ENCODE results near the gene LHPP. TPM values are rescaled to one million over a fixed set of nuclear protein-coding genes. Genes with fewer than 3 reads are reported as not detected.

The LHPP gene, protein sequence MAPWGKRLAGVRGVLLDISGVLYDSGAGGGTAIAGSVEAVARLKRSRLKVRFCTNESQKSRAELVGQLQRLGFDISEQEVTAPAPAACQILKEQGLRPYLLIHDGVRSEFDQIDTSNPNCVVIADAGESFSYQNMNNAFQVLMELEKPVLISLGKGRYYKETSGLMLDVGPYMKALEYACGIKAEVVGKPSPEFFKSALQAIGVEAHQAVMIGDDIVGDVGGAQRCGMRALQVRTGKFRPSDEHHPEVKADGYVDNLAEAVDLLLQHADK
- total RNA-seq = 10 to 100 TPM in 1 of 2 donors, 1 to 10 TPM in 1; 7.4 to 10.6 TPM

DNA sequence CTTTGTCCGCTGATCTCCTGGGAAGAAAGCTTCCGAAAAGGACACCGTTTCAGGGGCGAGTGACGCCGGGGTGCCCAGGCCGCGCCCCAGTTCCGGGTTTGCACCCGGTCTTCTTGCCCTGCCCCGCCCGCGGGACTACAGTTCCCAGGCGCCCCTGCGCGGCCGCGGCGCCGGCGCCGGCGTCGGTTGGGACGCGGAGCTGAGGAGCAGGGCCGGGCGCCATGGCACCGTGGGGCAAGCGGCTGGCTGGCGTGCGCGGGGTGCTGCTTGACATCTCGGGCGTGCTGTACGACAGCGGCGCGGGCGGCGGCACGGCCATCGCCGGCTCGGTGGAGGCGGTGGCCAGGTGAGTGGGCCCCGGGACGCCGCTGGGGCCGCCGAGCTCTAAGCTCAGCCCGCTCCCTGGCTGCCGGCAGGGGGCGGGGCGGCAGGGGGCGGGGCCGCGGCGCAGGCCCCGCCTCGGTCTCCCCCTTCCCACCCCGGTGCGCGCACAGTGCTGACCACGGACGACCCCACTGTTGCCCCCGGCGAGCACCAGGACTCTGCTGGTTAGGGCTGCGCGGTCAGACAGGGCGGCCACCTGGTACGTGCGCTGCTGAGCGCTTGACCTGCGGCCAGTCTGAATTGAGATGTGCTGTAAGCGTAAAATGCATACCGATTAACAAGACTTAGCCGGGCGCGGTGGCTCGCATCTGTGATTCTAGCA is at the start of gene LHPP:
Gene LHPP (plus strand): TSS at position 182 of the 706 bp plus-strand sequence. CDS start 40 bp downstream, at position 222.
- peaks cover 26% of the 10 kb centered on the region for H3K4me1 Mint-ChIP-seq

DNA sequence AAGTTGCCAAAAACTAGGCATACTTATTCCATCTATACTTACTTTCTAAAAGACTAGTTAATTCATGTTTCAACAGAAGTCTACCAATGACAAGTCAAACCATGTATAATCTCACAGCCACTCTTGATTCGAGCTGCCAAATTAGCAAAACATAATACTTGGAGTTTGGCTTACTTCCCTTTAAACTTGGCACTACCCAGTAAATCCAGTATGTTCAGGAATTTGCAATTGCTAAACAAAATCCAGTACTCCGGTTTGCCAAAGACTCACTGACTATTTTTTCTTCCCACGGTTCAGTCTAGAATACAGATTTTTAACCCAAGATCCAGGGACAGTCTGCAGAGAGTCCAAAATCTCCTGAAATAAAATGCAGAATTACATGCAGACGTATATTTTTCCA is 47.5 kb upstream of the LHPP start:
- Mint-ChIP-seq H3K9me3 (no peaks in the 10 kb centered on the region), H3K27ac (no peak overlapping the region), H3K36me3 (ENCODE audit: low read depth) (peaks cover 20% of the 10 kb centered on the region), H3K27me3 (no peaks in the 10 kb centered on the region), H3K4me1 (no peaks in the 10 kb centered on the region), H3K4me3 (no peak overlapping the region)
- ATAC-seq (replicated peaks) = no peak

More for the DNA sequence above, at the start of gene LHPP:
- Mint-ChIP-seq H3K27ac (peak within 1 kb of the TSS; percentile 82), H3K9me3 (peaks cover 4% of the 10 kb centered on the region), H3K4me3 (peak within 1 kb of the TSS; percentile 78), H3K36me3 (ENCODE audit: low read depth) (no peaks in the 10 kb centered on the region), H3K27me3 (peaks cover 6% of the 10 kb centered on the region)
- peak; percentile 99 for ATAC-seq (replicated peaks)

DNA sequence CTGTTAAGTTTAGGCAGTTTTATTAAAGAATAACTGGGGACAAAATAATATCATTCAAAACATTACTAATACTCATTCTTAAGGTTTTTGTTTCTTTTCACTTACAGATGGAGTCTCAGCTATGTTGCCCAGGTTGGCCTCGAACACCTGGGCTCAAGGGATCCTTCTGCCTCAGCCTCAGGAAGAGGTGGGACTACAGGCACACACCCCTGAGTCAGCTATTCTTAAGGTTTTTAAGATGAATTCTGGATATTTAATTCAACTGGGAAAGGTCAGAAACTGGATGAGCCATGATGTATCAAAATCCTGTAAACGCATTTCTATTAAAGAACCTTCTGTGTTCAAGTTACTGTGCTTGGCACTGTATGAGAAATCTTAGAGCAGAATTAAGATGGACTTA is 46.4 kb upstream of the LHPP start:
- Mint-ChIP-seq H3K9me3 (no peaks in the 10 kb centered on the region), H3K36me3 (ENCODE audit: low read depth) (peaks cover 11% of the 10 kb centered on the region), H3K27me3 (no peaks in the 10 kb centered on the region), H3K27ac (no peak overlapping the region), H3K4me1 (peaks cover 4% of the 10 kb centered on the region), H3K4me3 (no peak overlapping the region)
- no peak for ATAC-seq (replicated peaks)

DNA sequence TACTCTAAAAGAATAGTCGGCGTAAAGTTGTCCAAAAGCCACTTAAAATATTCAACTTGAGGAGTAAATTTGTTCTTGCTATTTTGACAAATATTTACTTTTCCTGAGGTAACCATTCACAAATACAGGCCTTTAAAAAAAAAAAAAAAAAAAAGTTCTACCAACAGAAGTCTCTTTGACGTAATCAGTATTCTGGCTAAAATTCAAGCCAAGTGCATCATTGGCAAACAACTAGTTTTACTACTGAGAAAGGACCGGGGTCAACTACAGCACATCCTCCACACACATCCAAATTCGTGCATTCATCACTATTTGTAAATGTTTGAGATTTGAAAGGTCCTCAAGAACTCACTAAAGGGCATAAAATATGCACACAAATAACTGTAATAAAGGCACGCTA is 44.9 kb upstream of the LHPP start:
- no peak for ATAC-seq (replicated peaks)
- peaks cover 4% of the 10 kb centered on the region for H3K4me1 Mint-ChIP-seq
- no peaks in the 10 kb centered on the region for H3K9me3 Mint-ChIP-seq
- H3K27ac Mint-ChIP-seq = no peak overlapping the region
- peak overlapping the region; percentile 83 for H3K4me3 Mint-ChIP-seq
- H3K27me3 Mint-ChIP-seq = no peaks in the 10 kb centered on the region
- no peaks in the 10 kb centered on the region for H3K36me3 Mint-ChIP-seq (ENCODE audit: low read depth)

DNA sequence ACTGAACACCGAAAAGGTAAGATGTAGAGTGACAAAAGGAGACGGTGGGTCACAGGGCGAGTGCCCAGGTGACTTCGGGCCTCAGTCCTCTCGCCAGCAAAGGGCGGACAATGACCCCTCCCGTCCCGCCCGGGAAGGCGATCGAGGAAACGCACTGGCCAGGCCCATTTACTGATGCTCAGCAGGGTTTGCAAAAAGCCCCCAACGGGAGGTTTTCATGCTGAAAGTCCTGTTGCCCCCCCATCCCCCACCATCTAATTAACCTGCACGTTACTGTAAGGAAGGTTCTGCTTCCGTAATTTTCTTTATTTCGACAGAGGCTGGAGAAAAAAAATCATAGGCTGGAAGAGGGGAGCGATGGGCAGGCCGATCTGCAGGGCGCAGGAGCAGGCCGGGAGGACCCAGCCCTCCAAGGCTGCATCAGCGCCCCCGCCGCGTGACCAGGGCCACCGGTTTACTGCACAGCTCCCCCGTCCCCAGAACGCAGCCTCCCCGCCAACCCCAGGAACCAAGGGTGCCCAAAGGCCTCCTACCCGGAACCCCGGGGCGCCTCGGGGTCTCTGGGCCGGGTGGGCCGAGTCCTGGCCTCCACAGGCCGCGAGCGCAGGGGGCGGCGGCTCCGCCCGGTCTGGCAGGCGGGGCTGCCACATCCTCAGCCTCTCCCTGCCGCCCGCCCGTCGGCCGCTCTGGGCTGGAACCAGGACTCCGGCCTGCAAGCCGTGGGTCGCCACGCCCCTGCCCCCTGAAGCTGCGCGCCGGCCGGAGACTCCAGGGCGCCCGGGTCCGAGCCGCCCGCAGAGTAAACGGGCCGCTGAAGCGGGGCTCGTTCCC is 43.5 kb upstream of the LHPP start:
- no peaks in the 10 kb centered on the region for H3K36me3 Mint-ChIP-seq (ENCODE audit: low read depth)
- H3K4me3 Mint-ChIP-seq = peak overlapping the region; percentile 83
- peaks cover 6% of the 10 kb centered on the region for H3K27me3 Mint-ChIP-seq
- peaks cover 4% of the 10 kb centered on the region for H3K4me1 Mint-ChIP-seq
- H3K27ac Mint-ChIP-seq = no peak overlapping the region
- peak; percentile 47 for ATAC-seq (replicated peaks)
- H3K9me3 Mint-ChIP-seq = no peaks in the 10 kb centered on the region

DNA sequence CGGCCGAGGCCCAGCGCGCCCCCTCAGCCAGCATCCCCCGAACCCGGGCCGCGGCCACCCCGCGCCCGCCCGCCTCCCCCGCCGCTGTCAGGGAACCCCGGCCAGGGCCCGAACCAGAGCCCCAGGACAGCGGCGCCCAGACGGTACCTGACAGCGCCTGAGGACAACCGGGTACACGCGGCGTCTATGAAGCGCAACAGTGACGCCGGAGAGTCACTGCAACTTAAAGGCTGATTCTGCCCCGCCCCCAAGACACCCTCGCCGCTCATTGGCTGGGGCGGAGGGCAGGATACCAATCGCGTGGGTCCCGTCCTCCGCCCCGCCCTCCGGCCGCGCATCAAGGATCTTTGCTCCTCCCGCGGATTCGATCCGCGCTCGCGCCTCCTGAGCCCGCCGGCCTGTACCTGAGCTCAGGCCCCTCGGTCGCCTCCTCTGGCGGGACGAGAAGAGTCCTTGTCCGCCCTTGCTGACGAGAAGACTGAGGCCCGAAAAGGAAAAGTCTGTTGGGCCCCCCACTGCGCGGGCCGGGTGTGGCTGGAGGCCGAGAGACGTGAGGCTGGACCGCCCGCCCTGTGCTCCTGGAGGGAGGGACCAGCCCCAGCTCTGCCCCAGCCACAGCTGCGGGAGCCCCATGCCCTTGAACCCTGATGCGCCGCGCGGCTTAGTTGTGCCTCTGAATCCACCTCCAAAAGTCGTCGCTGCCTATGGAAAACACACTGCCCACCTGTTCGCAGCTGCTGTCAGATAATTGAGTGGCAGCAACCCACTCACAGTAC is 42.7 kb upstream of the LHPP start, which contains the start of gene OAT:
Gene OAT (minus strand): TSS at position 198 of the 776 bp plus-strand sequence. CDS start 6,752 bp downstream, outside the sequence.
- Mint-ChIP-seq H3K4me3 (peak within 1 kb of the TSS; percentile 83), H3K27ac (no peak within 1 kb of the TSS), H3K9me3 (no peaks in the 10 kb centered on the region), H3K27me3 (peaks cover 6% of the 10 kb centered on the region), H3K36me3 (ENCODE audit: low read depth) (no peaks in the 10 kb centered on the region), H3K4me1 (peaks cover 4% of the 10 kb centered on the region)
- ATAC-seq (replicated peaks) = peak; percentile 98

DNA sequence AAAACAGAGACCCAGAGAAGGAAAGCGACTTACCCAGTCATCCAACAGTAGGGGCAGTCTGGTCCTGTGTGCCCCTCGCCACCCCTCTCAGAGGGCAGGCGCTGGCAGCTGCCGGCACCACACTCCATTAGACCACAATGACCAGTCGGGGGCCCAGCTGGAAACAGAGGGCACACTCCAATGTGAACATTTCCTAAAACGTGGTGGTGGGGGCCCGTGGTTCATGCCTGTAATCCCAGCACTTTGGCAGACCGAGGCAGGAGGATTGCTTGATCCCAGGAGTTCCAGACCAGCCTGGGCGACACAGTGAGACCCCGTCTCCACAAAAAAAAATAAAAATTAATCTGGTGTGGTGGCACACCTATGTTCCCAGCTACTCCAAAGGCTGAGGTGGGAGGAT is 42.0 kb upstream of the LHPP start:
- Mint-ChIP-seq H3K9me3 (no peaks in the 10 kb centered on the region), H3K27ac (no peak overlapping the region), H3K4me3 (peak overlapping the region; percentile 83), H3K36me3 (ENCODE audit: low read depth) (no peaks in the 10 kb centered on the region), H3K4me1 (peaks cover 4% of the 10 kb centered on the region), H3K27me3 (peaks cover 10% of the 10 kb centered on the region)
- no peak for ATAC-seq (replicated peaks)

DNA sequence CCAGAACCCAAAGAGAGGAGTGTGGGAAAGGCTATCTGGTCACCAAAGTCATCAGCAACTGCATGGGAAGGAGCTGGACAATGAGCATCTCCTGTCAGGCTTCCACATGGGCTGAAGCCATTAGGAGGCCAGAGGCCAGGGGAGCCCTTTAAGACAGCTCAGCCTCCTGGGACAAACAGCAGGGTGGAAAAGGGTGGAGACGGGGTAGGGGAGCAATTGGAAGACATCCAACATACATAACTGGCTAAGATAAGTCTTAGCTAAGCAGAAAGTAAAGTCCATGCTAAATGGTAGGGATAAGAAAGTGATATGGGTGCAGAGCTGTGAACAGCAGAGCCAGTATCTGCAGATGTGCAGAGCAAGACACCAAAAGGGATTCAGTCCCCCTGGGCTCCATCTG is 41.4 kb upstream of the LHPP start:
- no peak overlapping the region for H3K4me3 Mint-ChIP-seq
- peaks cover 4% of the 10 kb centered on the region for H3K4me1 Mint-ChIP-seq
- H3K36me3 Mint-ChIP-seq (ENCODE audit: low read depth) = no peaks in the 10 kb centered on the region
- peaks cover 10% of the 10 kb centered on the region for H3K27me3 Mint-ChIP-seq
- ATAC-seq (replicated peaks) = no peak
- no peak overlapping the region for H3K27ac Mint-ChIP-seq
- no peaks in the 10 kb centered on the region for H3K9me3 Mint-ChIP-seq

DNA sequence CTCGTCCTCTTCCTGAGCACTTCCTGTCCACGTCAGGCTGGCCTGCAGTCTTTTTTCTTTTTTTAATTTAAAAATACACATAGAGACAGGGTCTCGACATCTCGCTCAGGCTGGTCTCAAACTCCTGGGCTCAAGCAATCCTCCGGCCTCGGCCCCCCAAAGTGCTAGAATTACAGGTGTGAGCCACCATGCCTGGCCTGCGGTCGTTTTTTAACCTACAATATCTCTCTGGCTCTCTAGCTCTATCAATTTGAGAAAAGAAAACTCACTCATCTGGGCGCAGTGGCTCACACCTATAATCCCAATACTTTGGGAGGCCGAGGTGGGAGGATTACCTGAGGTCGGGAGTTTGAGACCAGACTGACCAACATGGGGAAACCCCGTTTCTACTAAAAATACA is 38.9 kb upstream of the LHPP start:
- Mint-ChIP-seq H3K27ac (no peak overlapping the region), H3K4me3 (no peak overlapping the region), H3K4me1 (peaks cover 4% of the 10 kb centered on the region), H3K9me3 (no peaks in the 10 kb centered on the region), H3K27me3 (peaks cover 10% of the 10 kb centered on the region), H3K36me3 (ENCODE audit: low read depth) (no peaks in the 10 kb centered on the region)
- no peak for ATAC-seq (replicated peaks)

DNA sequence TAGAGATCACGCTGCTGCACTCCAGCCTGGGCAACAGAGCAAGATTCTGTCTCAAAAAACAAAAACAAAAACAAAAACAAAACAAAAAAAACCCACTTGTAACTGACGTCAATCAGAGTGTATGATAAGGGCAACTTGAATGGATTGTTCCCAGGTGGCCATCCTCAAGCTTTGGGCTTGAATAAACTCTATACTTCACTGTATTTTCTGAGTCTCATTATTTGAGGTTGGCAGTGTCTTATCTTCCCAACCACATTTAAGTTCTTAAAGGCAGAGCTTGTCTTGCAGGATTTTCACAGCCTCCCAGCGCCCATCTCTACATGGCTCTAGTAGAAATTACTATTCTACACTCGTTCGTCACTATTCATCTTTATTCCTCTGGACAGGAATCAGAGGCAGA is 37.8 kb upstream of the LHPP start:
- no peak overlapping the region for H3K4me3 Mint-ChIP-seq
- H3K27ac Mint-ChIP-seq = no peak overlapping the region
- no peaks in the 10 kb centered on the region for H3K9me3 Mint-ChIP-seq
- H3K27me3 Mint-ChIP-seq = peaks cover 10% of the 10 kb centered on the region
- H3K36me3 Mint-ChIP-seq (ENCODE audit: low read depth) = no peaks in the 10 kb centered on the region
- ATAC-seq (replicated peaks) = no peak
- H3K4me1 Mint-ChIP-seq = peaks cover 4% of the 10 kb centered on the region

DNA sequence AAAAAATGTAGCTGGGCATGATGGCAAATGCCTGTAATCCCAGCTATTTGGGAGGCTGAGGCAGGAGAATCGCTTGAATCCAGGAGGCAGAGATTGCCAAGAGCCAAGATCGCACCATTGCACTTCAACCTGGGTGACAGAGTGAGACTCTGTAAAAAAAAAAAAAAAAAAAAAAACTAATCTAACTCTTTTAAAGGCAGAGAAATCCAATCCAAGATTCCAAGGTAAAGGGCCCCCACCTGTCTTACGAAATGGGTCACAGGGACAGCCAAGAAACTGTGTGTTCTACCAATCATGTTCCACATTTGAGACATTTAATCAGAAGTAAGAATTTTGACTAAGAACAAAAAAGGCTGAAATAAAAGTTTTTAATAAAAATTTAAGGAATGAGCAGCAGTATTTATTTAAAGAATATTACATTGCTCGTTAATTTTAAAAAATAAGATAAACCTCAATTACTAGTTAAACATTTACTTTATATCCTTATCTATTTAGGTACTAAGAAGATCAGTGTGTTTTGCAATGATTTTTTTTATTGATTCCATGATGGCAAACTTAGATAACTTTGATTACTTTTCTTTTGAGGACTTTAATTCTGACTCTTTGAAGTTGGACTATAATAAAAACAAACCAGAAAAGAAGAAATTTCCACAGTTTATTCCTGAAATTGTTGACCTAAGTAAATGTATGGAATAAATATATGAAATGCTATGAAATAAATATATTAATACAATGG is 36.2 kb upstream of the LHPP start:
- no peaks in the 10 kb centered on the region for H3K9me3 Mint-ChIP-seq
- H3K4me3 Mint-ChIP-seq = no peak overlapping the region
- no peak for ATAC-seq (replicated peaks)
- H3K27me3 Mint-ChIP-seq = peaks cover 12% of the 10 kb centered on the region
- H3K27ac Mint-ChIP-seq = no peak overlapping the region
- no peaks in the 10 kb centered on the region for H3K4me1 Mint-ChIP-seq
- H3K36me3 Mint-ChIP-seq (ENCODE audit: low read depth) = no peaks in the 10 kb centered on the region

DNA sequence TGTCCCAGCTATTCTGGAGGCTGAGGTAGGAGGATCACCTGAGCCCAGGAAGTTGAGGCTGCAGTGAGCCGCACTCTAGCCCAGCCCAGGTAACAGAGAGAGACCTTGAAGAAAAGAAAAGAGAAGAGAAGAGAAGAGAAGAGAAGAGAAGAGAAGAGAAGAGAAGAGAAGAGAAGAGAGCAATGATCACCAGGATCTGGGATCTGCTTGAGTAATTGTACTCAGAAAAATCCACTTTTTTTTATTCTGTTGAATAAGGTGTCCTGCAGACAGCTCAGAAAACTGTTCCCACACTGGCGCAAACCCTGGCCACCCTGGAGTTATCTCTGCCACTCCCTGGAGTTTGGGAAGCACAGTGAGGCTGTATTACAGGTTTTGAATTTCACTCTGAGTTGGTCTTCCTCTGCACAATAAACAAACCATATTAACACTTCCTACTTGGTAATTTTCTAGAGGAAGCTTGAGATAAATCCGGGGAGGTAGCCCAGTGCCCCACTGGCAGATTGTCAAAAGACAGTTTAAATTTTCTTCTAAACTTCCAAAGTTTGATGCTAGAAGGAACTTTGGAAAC is 33.3 kb upstream of the LHPP start:
- no peaks in the 10 kb centered on the region for H3K36me3 Mint-ChIP-seq (ENCODE audit: low read depth)
- H3K9me3 Mint-ChIP-seq = no peaks in the 10 kb centered on the region
- H3K27me3 Mint-ChIP-seq = peaks cover 6% of the 10 kb centered on the region
- ATAC-seq (replicated peaks) = no peak
- H3K4me3 Mint-ChIP-seq = no peak overlapping the region
- no peaks in the 10 kb centered on the region for H3K4me1 Mint-ChIP-seq
- no peak overlapping the region for H3K27ac Mint-ChIP-seq

DNA sequence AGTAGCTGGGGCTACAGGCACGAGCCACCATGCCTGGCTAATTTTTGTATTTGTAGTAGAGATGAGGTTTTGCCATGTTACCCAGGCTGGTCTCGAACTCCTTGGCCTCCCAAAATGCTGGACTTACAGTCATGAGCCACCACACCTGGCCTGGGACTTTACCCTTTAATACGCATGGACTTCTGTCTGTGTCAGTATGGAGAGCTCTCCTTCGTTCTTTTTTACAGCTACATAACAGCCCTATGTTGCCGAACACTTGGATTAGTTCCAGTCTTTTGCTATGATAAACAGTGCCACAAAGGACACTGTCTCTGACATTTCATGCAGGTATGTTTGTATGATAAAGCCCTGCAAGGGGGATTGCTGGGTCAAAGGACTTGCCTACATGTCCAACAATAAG is 32.0 kb upstream of the LHPP start:
- ATAC-seq (replicated peaks) = no peak
- H3K9me3 Mint-ChIP-seq = no peaks in the 10 kb centered on the region
- no peak overlapping the region for H3K27ac Mint-ChIP-seq
- no peak overlapping the region for H3K4me3 Mint-ChIP-seq
- no peaks in the 10 kb centered on the region for H3K36me3 Mint-ChIP-seq (ENCODE audit: low read depth)
- H3K4me1 Mint-ChIP-seq = no peaks in the 10 kb centered on the region
- H3K27me3 Mint-ChIP-seq = peaks cover 3% of the 10 kb centered on the region
